Esophagus (tissue), 2 donors: ENCODE data around the gene SLC5A10. TPM values are rescaled to one million over a fixed set of nuclear protein-coding genes. Genes with fewer than 3 reads are reported as not detected.

Experiments
- H3K27ac ChIP-seq, 2 donors: one replicate each; pipeline ENCODE4 v1.5.1; 2013; ENCODE audit warnings: low read depth in 2 of 2, mild to moderate bottlenecking in 2 of 2, inconsistent platforms in 1 of 2, low read length in 1 of 2, moderate library complexity in 1 of 2
- H3K27me3 ChIP-seq, 2 donors: one replicate each; pipeline ENCODE4 v1.6.1; 2013; ENCODE audit warnings: low read length in 2 of 2, control low read depth in 1 of 2, mild to moderate bottlenecking in 1 of 2; ENCODE audit not compliant: insufficient read depth in 2 of 2, control insufficient read depth in 1 of 2
- H3K36me3 ChIP-seq, 2 donors: one replicate each; pipeline ENCODE4 v1.6.1; 2013; ENCODE audit warnings: low read length in 1 of 2; ENCODE audit not compliant: control insufficient read depth in 2 of 2, insufficient read depth in 2 of 2
- H3K4me1 ChIP-seq, 2 donors: one replicate each; pipeline ENCODE4 v1.6.1; 2013; ENCODE audit warnings: low read length in 1 of 2; ENCODE audit not compliant: control insufficient read depth in 2 of 2, insufficient read depth in 2 of 2
- H3K4me3 ChIP-seq, 2 donors: one replicate each; pipeline ENCODE4 v1.5.1; 2013; ENCODE audit warnings: low read length in 2 of 2, mild to moderate bottlenecking in 2 of 2, low read depth in 1 of 2, moderate library complexity in 1 of 2
- H3K9me3 ChIP-seq, 2 donors: one replicate each; pipeline ENCODE4 v1.6.1; 2013; ENCODE audit warnings: mild to moderate bottlenecking in 2 of 2, low read depth in 1 of 2, low read length in 1 of 2, moderate library complexity in 1 of 2; ENCODE audit not compliant: control insufficient read depth in 2 of 2, insufficient read depth in 1 of 2
- WGBS, 2 donors: extraction: QIAGEN DNeasy Blood & Tissue Kit; methylation state at CpG; one replicate each; pipeline ENCODE4 v1.1.7; 2013; 5-methylcytosine and 5-hydroxymethylcytosine counted together
- polyA plus RNA-seq, 2 donors: library from polyadenylated mRNA; stranded (reverse); fragments of 200-250 nt; gene quantifications; one replicate each; pipeline ENCODE4 v1.2.3, GENCODE V29; 2013
- donor health status: healthy with polysubstance abuse.
- donor health status: Bipolar disorder and iron deficiency.

The SLC5A10 gene
- polyA plus RNA-seq, 2 donors = 0.36 to 0.49 TPM

GRCh38 chr17:18944646-18945045, 7.3 kb upstream of the SLC5A10 start:
- H3K4me3 ChIP-seq = no peak overlapping the region
- no peaks in the 10 kb centered on the region for H3K36me3 ChIP-seq
- peaks cover 0 to 2% of the 10 kb centered on the region in 2 donors for H3K4me1 ChIP-seq
- no peak overlapping the region for H3K27ac ChIP-seq
- no peaks in the 10 kb centered on the region for H3K9me3 ChIP-seq
- no peaks in the 10 kb centered on the region for H3K27me3 ChIP-seq
- WGBS, 2 donors = 83 to 84% methylated on average over 5 of the region's 5 CpGs

DNA sequence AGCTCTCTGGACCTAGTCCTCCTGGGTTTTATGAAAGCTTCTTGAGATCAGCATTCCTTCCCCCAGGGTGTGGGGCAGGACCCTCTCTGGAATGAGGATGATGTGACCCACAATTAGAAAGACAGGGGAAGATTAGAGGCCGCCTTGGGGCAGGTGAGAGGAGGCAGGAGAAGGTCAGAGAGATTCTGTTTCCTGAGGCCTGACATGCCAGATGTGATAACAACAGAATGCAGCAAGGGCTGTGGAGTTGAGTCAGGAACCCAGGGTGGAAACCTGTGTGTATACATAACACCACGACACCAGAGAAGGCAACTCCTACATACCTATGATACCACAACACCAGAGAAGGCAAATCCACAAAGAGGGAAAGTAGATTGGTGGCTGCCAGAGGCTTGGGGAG, 5.4 kb upstream of the SLC5A10 start:
- H3K4me3 ChIP-seq = no peak overlapping the region
- H3K36me3 ChIP-seq = no peaks in the 10 kb centered on the region
- H3K27ac ChIP-seq = no peak overlapping the region
- H3K9me3 ChIP-seq = no peaks in the 10 kb centered on the region
- H3K4me1 ChIP-seq = peaks cover 0 to 4% of the 10 kb centered on the region in 2 donors
- H3K27me3 ChIP-seq = no peaks in the 10 kb centered on the region
- WGBS, 2 donors = 53 to 56% methylated on average over 2 of the region's 2 CpGs

- H3K4me1 ChIP-seq = peaks cover 0 to 4% of the 10 kb centered on the region in 2 donors
- WGBS, 2 donors = 77 to 80% methylated on average over 6 of the region's 6 CpGs
- no peaks in the 10 kb centered on the region for H3K36me3 ChIP-seq
- H3K27me3 ChIP-seq = no peaks in the 10 kb centered on the region
- H3K9me3 ChIP-seq = peaks cover 0 to 2% of the 10 kb centered on the region in 2 donors
- H3K4me3 ChIP-seq = no peak overlapping the region
- H3K27ac ChIP-seq = no peak overlapping the region
Observed at GRCh38 chr17:18947866-18948265, 4.1 kb upstream of the SLC5A10 start.

DNA sequence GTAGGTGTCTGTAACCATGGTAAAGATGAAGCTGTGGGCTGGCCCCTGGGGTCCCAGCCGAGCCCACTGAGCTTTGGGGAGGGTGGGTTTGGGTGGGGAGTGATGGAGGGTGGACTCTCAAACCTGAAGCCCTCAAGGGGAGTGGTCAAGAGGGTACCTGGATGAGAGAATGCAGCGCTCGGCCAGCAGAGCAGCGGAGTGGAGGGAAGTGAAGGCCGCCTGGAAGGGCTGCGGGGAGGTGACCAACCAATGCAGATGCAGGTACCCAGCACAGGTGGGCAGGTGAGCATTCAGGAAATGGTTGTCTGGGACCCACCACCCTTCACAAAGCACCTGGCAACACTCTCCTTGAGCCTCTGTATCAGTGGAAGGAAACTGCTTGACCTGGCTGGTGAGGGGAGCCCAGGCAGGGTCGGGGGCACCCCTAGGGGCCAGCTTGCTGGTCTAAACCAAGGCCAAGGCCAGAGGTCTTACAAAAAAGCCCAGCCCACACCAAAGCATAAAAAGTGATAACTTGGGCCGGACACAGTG, 3.4 kb upstream of the SLC5A10 start:
- Histone ChIP-seq H3K4me1 (peaks cover 0 to 4% of the 10 kb centered on the region in 2 donors), H3K36me3 (no peaks in the 10 kb centered on the region), H3K27me3 (no peaks in the 10 kb centered on the region), H3K4me3 (no peak overlapping the region), H3K9me3 (peaks cover 0 to 2% of the 10 kb centered on the region in 2 donors), H3K27ac (no peak overlapping the region)
- 77 to 90% methylated on average over 8 of the region's 8 CpGs for WGBS, 2 donors

DNA sequence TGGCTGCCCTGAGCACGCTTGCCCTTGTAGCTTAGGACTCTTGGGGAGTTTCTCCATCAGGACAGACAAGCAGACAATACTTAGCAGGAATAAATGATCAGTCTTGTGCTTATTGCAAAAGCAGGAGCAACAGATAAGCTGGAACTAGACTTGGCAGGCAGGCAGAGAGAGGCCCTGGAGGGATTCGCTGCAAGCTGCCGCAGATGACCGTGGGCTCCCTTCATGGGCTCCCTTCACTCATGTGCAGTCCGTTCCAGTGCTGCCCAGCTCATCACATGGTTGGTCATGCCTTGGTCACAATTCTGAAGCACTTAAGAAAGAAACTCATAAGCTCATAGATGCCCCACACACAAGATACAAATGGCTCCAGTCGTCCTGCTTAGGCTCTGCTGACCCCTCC, 2.4 kb upstream of the SLC5A10 start:
- 67 to 69% methylated on average over 6 of the region's 6 CpGs for WGBS, 2 donors
- H3K27me3 ChIP-seq = no peaks in the 10 kb centered on the region
- H3K27ac ChIP-seq = no peak overlapping the region
- H3K4me3 ChIP-seq = no peak overlapping the region
- H3K4me1 ChIP-seq = peaks cover 0 to 4% of the 10 kb centered on the region in 2 donors
- no peaks in the 10 kb centered on the region for H3K36me3 ChIP-seq
- H3K9me3 ChIP-seq = peaks cover 0 to 2% of the 10 kb centered on the region in 2 donors

- Histone ChIP-seq H3K27me3 (no peaks in the 10 kb centered on the region), H3K9me3 (peaks cover 0 to 2% of the 10 kb centered on the region in 2 donors), H3K4me3 (no peak overlapping the region), H3K36me3 (no peaks in the 10 kb centered on the region), H3K4me1 (peaks cover 0 to 4% of the 10 kb centered on the region in 2 donors), H3K27ac (no peak overlapping the region)
- 59 to 60% methylated on average over 4 of the region's 4 CpGs for WGBS, 2 donors
Observed at GRCh38 chr17:18950346-18950745, 1.6 kb upstream of the SLC5A10 start.

GRCh38 chr17:18950944-18951905, 740 bp upstream of the SLC5A10 start:
- Histone ChIP-seq H3K4me1 (peaks cover 0 to 4% of the 10 kb centered on the region in 2 donors), H3K9me3 (peaks cover 0 to 2% of the 10 kb centered on the region in 2 donors), H3K36me3 (no peaks in the 10 kb centered on the region), H3K4me3 (no peak overlapping the region), H3K27ac (no peak overlapping the region), H3K27me3 (no peaks in the 10 kb centered on the region)
- WGBS, 2 donors = 73 to 82% methylated on average over 34 of the region's 34 CpGs

DNA sequence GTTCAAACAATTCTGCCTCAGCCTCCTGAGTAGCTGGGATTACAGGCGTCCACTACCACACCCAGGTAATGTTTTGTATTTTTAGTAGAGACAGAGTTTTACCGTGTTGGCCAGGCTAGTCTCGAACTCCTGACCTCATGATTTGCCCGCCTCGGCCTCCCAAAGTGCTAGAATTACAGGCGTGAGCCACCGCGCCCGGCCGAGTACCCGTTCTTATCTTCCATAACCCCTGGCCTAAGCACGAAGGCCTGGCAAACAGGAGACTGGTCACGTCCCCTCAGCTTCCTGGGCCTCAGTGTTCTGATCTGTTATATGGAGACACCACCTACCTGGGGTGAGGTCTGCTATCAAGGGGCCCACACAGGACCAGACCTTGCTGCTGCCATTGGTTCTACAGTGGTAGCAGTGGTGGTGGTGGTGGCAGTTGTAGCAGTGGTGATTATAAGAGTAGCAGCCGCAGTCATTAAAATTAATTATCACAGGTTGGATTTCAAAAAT, 1.3 kb downstream of the SLC5A10 start:
- Histone ChIP-seq H3K4me3 (no peak overlapping the region), H3K27ac (no peak overlapping the region), H3K27me3 (no peaks in the 10 kb centered on the region), H3K36me3 (no peaks in the 10 kb centered on the region), H3K9me3 (peaks cover 0 to 2% of the 10 kb centered on the region in 2 donors), H3K4me1 (peaks cover 0 to 4% of the 10 kb centered on the region in 2 donors)
- 93 to 95% methylated on average over 14 of the region's 14 CpGs for WGBS, 2 donors

DNA sequence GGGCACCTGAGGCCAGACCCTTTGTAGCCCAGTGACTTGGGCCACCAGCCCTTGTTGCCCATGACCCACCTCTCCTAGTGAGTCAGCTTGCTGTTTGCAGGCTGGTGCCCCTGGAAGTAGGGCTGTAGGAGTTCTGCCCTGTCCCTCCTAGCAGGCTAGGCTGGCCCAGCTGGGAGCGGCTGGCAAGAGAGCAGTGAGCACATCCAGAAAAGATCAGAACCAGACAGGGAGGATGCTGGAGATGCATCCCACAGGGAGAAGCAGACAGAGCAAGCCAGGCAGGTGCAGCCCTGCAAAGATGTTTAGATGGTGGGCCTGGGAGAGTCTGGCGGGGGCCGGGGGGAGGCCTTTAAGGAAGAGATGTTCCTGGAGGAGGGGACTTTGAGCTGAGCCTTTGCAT, 2.4 kb downstream of the SLC5A10 start:
- H3K36me3 ChIP-seq = no peaks in the 10 kb centered on the region
- peaks cover 0 to 4% of the 10 kb centered on the region in 2 donors for H3K4me1 ChIP-seq
- no peaks in the 10 kb centered on the region for H3K27me3 ChIP-seq
- H3K4me3 ChIP-seq = no peak overlapping the region
- H3K27ac ChIP-seq = no peak overlapping the region
- 94 to 96% methylated on average over 3 of the region's 3 CpGs for WGBS, 2 donors
- H3K9me3 ChIP-seq = peaks cover 0 to 2% of the 10 kb centered on the region in 2 donors
